ENCODE measurements around the gene TANGO6. TPM values are rescaled to one million over a fixed set of nuclear protein-coding genes. Genes with fewer than 3 reads are reported as not detected.

Gene TANGO6
- total RNA-seq, 2 experiments from 2014 or later: 22.7 to 22.8 TPM

GRCh38 chr16:68909099-68909733, 65.9 kb downstream of the TANGO6 start:
- DNase-seq (ENCODE audit: low spot score): no peak
- intact Hi-C loops (cut with micrococcal nuclease; ENCODE audit: unreplicated experiment): no loop called here
- no peak overlapping the region for H3K4me2 ChIP-seq (ENCODE audit: low read length)
- ChIA-PET CTCF (ENCODE audit: unreplicated experiment) (no interaction called here), POLR2A (interaction anchor here (0.5 to 2.7 kb wide), 4 partner anchors 10 to 943 kb away, joined by 3 to 5 read pairs (median 4); no protein-coding TSS in a partner anchor)
- H3K4me1 ChIP-seq (ENCODE audit: insufficient read depth, low read length, poor library complexity, severe bottlenecking): no peaks in the 10 kb centered on the region
- H3K9me3 ChIP-seq (ENCODE audit: low read length): no peaks in the 10 kb centered on the region
- H3K27ac ChIP-seq (ENCODE audit: low read depth, low read length, poor library complexity, severe bottlenecking): no peak overlapping the region
- no peak overlapping the region for H2AFZ ChIP-seq (ENCODE audit: low read length)
- no peak overlapping the region for H3K4me3 ChIP-seq (ENCODE audit: low read depth, low read length, poor library complexity, severe bottlenecking)
- TF ChIP-seq EZH2phosphoT487 (IDR thresholded peaks at IDR 0.05; ENCODE audit: borderline replicate concordance, low read depth, low read length): no peak
- TF ChIP-seq, protein P1, sequence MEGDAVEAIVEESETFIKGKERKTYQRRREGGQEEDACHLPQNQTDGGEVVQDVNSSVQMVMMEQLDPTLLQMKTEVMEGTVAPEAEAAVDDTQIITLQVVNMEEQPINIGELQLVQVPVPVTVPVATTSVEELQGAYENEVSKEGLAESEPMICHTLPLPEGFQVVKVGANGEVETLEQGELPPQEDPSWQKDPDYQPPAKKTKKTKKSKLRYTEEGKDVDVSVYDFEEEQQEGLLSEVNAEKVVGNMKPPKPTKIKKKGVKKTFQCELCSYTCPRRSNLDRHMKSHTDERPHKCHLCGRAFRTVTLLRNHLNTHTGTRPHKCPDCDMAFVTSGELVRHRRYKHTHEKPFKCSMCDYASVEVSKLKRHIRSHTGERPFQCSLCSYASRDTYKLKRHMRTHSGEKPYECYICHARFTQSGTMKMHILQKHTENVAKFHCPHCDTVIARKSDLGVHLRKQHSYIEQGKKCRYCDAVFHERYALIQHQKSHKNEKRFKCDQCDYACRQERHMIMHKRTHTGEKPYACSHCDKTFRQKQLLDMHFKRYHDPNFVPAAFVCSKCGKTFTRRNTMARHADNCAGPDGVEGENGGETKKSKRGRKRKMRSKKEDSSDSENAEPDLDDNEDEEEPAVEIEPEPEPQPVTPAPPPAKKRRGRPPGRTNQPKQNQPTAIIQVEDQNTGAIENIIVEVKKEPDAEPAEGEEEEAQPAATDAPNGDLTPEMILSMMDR (conservative IDR thresholded peaks at IDR 0.05; ENCODE audit: low read length): no peak
- BruUV-seq (replicated peaks): no TSS peak
- no peaks in the 10 kb centered on the region for H3K79me2 ChIP-seq (ENCODE audit: insufficient read depth, low read depth, low read length)
- no peaks in the 10 kb centered on the region for H4K20me1 ChIP-seq (ENCODE audit: insufficient read depth, low read length)
- no peaks in the 10 kb centered on the region for H3K9me2 ChIP-seq (ENCODE audit: insufficient read depth, low read length)
- H3K36me3 ChIP-seq (ENCODE audit: insufficient read depth, low read length): peaks cover 16% of the 10 kb centered on the region

GRCh38 chr16:68910051-68910450, 66.7 kb downstream of the TANGO6 start:
- intact Hi-C loops (cut with micrococcal nuclease; ENCODE audit: unreplicated experiment): no loop called here
- Histone ChIP-seq H3K4me2 (ENCODE audit: low read length) (no peak overlapping the region), H3K9me3 (ENCODE audit: low read length) (no peaks in the 10 kb centered on the region), H2AFZ (ENCODE audit: low read length) (no peak overlapping the region), H3K36me3 (ENCODE audit: insufficient read depth, low read length) (peaks cover 13% of the 10 kb centered on the region), H3K4me1 (ENCODE audit: insufficient read depth, low read length, poor library complexity, severe bottlenecking) (no peaks in the 10 kb centered on the region), H3K9me2 (ENCODE audit: insufficient read depth, low read length) (no peaks in the 10 kb centered on the region), H4K20me1 (ENCODE audit: insufficient read depth, low read length) (no peaks in the 10 kb centered on the region), H3K27ac (ENCODE audit: low read depth, low read length, poor library complexity, severe bottlenecking) (no peak overlapping the region), H3K79me2 (ENCODE audit: insufficient read depth, low read depth, low read length) (no peaks in the 10 kb centered on the region), H3K4me3 (ENCODE audit: low read depth, low read length, poor library complexity, severe bottlenecking) (no peak overlapping the region)
- ChIA-PET CTCF (ENCODE audit: unreplicated experiment) (no interaction called here), POLR2A (interaction anchor here (0.5 to 2.7 kb wide), 3 partner anchors 12 to 35 kb away, joined by 3 to 5 read pairs (median 5); no protein-coding TSS in a partner anchor)
- no peak for DNase-seq (ENCODE audit: low spot score)
- BruUV-seq (replicated peaks): no TSS peak
- TF ChIP-seq, protein P1 (conservative IDR thresholded peaks at IDR 0.05; ENCODE audit: low read length): no peak
- no peak for TF ChIP-seq EZH2phosphoT487 (IDR thresholded peaks at IDR 0.05; ENCODE audit: borderline replicate concordance, low read depth, low read length)

DNA sequence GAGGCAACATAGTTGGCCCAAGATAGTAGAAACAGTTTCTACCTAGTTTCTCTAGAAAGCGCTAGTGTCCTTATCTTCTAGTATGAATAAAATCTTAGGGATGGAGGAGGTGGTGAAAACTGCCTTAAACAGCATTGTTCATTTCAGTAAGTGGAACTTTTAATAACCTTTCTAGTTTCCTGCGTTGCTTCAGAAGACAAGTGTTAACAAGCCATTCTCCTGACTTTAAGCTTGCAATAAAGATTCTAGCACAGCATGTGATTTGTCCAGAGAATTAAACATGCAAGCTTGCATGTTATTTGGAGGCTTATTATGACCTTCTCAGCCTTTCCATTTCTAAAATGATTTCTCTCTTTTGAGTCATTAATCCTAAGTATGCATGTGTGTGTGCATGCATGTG, 72.3 kb downstream of the TANGO6 start:
- no peak overlapping the region for H3K27ac ChIP-seq (ENCODE audit: low read depth, low read length, poor library complexity, severe bottlenecking)
- no peaks in the 10 kb centered on the region for H3K4me1 ChIP-seq (ENCODE audit: insufficient read depth, low read length, poor library complexity, severe bottlenecking)
- ChIA-PET CTCF (ENCODE audit: unreplicated experiment) (no interaction called here), POLR2A (no interaction called here)
- H3K9me2 ChIP-seq (ENCODE audit: insufficient read depth, low read length): no peaks in the 10 kb centered on the region
- H4K20me1 ChIP-seq (ENCODE audit: insufficient read depth, low read length): no peaks in the 10 kb centered on the region
- peaks cover 16% of the 10 kb centered on the region for H3K36me3 ChIP-seq (ENCODE audit: insufficient read depth, low read length)
- H2AFZ ChIP-seq (ENCODE audit: low read length): no peak overlapping the region
- DNase-seq (ENCODE audit: low spot score): no peak
- no TSS peak for BruUV-seq (replicated peaks)
- no peak overlapping the region for H3K4me2 ChIP-seq (ENCODE audit: low read length)
- H3K4me3 ChIP-seq (ENCODE audit: low read depth, low read length, poor library complexity, severe bottlenecking): no peak overlapping the region
- no peaks in the 10 kb centered on the region for H3K9me3 ChIP-seq (ENCODE audit: low read length)
- intact Hi-C loops (cut with micrococcal nuclease; ENCODE audit: unreplicated experiment): no loop called here
- TF ChIP-seq, protein P1 (conservative IDR thresholded peaks at IDR 0.05; ENCODE audit: low read length): no peak
- TF ChIP-seq EZH2phosphoT487 (IDR thresholded peaks at IDR 0.05; ENCODE audit: borderline replicate concordance, low read depth, low read length): no peak
- H3K79me2 ChIP-seq (ENCODE audit: insufficient read depth, low read depth, low read length): no peaks in the 10 kb centered on the region
